HepG2 (cell line): ENCODE data around the gene HYPK. TPM values are rescaled to one million over a fixed set of nuclear protein-coding genes. Genes with fewer than 3 reads are reported as not detected.

ENCODE experiments used
- ATAC-seq: fragments of 200-7000 bp; cut with Tn5 transposase; 3 replicates; pipeline ENCODE4 v1.9.1; 2020; ENCODE audit warnings: mild to moderate bottlenecking, moderate library complexity
- BruUV-seq: library from RNA; stranded (reverse); fragments of 400-500 nt; replicated peaks from 2 replicates; lab custom pipeline; 2021; lab: Mats Ljungman, UMichigan
- CTCF ChIA-PET: fragments of 300-600 bp; formaldehyde crosslinking; extraction: SDS; loops from one replicate; lab custom pipeline; 2021; ENCODE audit warnings: low total read pairs, inconsistent platforms, low intra/inter-chr PET ratio; lab: Yijun Ruan, JAX
- POLR2A ChIA-PET: fragments of 350-600 bp; sonication (Branson Sonifier 250); formaldehyde crosslinking; loops from one replicate; lab custom pipeline; 2020; ENCODE audit warnings: antibody characterized with exemption, inconsistent platforms; lab: Yijun Ruan, JAX
- DNase-seq: peaks from one replicate; pipeline ENCODE4 v3.0.0-alpha.2; 2015; ENCODE audit warnings: low spot score
- FAIRE-seq: peaks from 3 replicates; lab custom pipeline; 2011; peaks lifted over from hg19 to GRCh38; lab: Jason Lieb, UNC
- H2AFZ ChIP-seq: one replicate; pipeline ENCODE4 v1.6.1; 2011; ENCODE audit warnings: low read length, inconsistent platforms
- H3K27ac ChIP-seq: fragments of 300-600 bp; 3 replicates; pipeline ENCODE4 v1.8.0; 2011; ENCODE audit warnings: mixed run types, mild to moderate bottlenecking, mixed read lengths, low read length, inconsistent platforms; ENCODE audit not compliant: insufficient read depth; ENCODE audit errors: extremely low read length
- H3K27me3 ChIP-seq, 2 experiments: fragments of 200-600 bp in 1 of 2; 2 replicates in 1 of 2; 3 replicates in 1 of 2; pipeline versions ENCODE4 v1.6.0 to v1.8.0; 2011; ENCODE audit warnings: low read length in 2 of 2, mild to moderate bottlenecking in 2 of 2, moderate library complexity in 2 of 2, inconsistent platforms in 1 of 2; ENCODE audit not compliant: insufficient read depth in 2 of 2, control insufficient read depth in 1 of 2
- H3K36me3 ChIP-seq, 2 experiments: fragments of 200-600 bp in 1 of 2; replicated peaks in 1 of 2; 2 replicates in 1 of 2; 3 replicates in 1 of 2; pipeline versions ENCODE4 v1.5.1 to v1.8.0; 2011; ENCODE audit warnings: low read length in 2 of 2, inconsistent platforms in 1 of 2; ENCODE audit not compliant: insufficient read depth in 2 of 2, control insufficient read depth in 1 of 2
- H3K4me1 ChIP-seq: 2 replicates; pipeline ENCODE4 v1.5.1; 2012; ENCODE audit warnings: low read length, inconsistent platforms; ENCODE audit not compliant: insufficient read depth
- H3K4me2 ChIP-seq: 2 replicates; pipeline ENCODE4 v1.6.0; 2011; ENCODE audit warnings: low read depth, low read length, inconsistent platforms
- H3K4me3 ChIP-seq, 3 experiments: fragments of 200-600 bp in 1 of 3; sonication (generic), shearing (Covaris generic) in 1 of 3; replicated peaks in 1 of 3; 2 replicates each; pipeline ENCODE4 v1.5.1; 2011 to 2016; ENCODE audit warnings: low read length in 3 of 3, inconsistent platforms in 2 of 3, low read depth in 2 of 3, mild to moderate bottlenecking in 2 of 3, control low read depth in 1 of 3, mixed read lengths in 1 of 3; ENCODE audit not compliant: insufficient read depth in 1 of 3
- H3K79me2 ChIP-seq: one replicate; pipeline ENCODE4 v1.6.1; 2011; ENCODE audit warnings: low read length, inconsistent platforms; ENCODE audit not compliant: insufficient read depth
- H3K9ac ChIP-seq: 2 replicates; pipeline ENCODE4 v1.6.0; 2011; ENCODE audit warnings: mild to moderate bottlenecking, low read depth, low read length, inconsistent platforms; ENCODE audit not compliant: insufficient read depth
- H3K9me3 ChIP-seq: 2 replicates; pipeline ENCODE4 v1.5.1; 2012; ENCODE audit warnings: mild to moderate bottlenecking, low read length
- H4K20me1 ChIP-seq: 2 replicates; pipeline ENCODE4 v1.6.0; 2011; ENCODE audit warnings: inconsistent platforms, mild to moderate bottlenecking, low read length, moderate library complexity; ENCODE audit not compliant: insufficient read depth
- RAD21 ChIP-seq: fragments of 450-650 bp; formaldehyde crosslinking; IDR thresholded peaks from 2 replicates; pipeline ENCODE4 v1.5.0; 2020; ENCODE audit warnings: mild to moderate bottlenecking
- RXRA ChIP-seq: sonication (generic); formaldehyde crosslinking; IDR thresholded peaks from 2 replicates; pipeline ENCODE4 v1.5.1; 2020; ENCODE audit warnings: missing genetic modification reagents
- SMAD3 ChIP-seq: sonication (generic); formaldehyde crosslinking; IDR thresholded peaks from 2 replicates; pipeline ENCODE4 v1.4.0; 2020; ENCODE audit warnings: missing genetic modification reagents
- SNAPC2 ChIP-seq: sonication (generic); formaldehyde crosslinking; IDR thresholded peaks from 2 replicates; pipeline ENCODE4 v1.8.1; 2022; ENCODE audit warnings: mild to moderate bottlenecking, missing genetic modification reagents
- XBP1 ChIP-seq: sonication (generic); formaldehyde crosslinking; IDR thresholded peaks from 2 replicates; pipeline ENCODE4 v1.5.0; 2020; ENCODE audit warnings: missing genetic modification reagents
- ZFY ChIP-seq: sonication (generic); formaldehyde crosslinking; IDR thresholded peaks from 2 replicates; pipeline ENCODE4 v1.4.0; 2020; ENCODE audit warnings: missing genetic modification reagents
- ZNF383 ChIP-seq: sonication (generic); formaldehyde crosslinking; IDR thresholded peaks from 2 replicates; pipeline ENCODE4 v1.4.0; 2020; ENCODE audit warnings: missing genetic modification reagents, mild to moderate bottlenecking, borderline replicate concordance
- ZNF710 ChIP-seq: sonication (generic); formaldehyde crosslinking; IDR thresholded peaks from 2 replicates; pipeline ENCODE4 v1.5.0; 2020; ENCODE audit warnings: mild to moderate bottlenecking, missing genetic modification reagents, borderline replicate concordance
- ZNF792 ChIP-seq: IDR thresholded peaks from 2 replicates; pipeline ENCODE4 v1.6.1; 2016
- ZNF839 ChIP-seq: sonication (generic); formaldehyde crosslinking; IDR thresholded peaks from 2 replicates; pipeline ENCODE4 v1.4.0; 2020; ENCODE audit warnings: missing genetic modification reagents, mild to moderate bottlenecking, borderline replicate concordance
- WGBS: methylation state at CpG from one replicate; pipeline ENCODE4 v1.1.6; 2017; ENCODE audit warnings: low lambda C conversion rate; 5-methylcytosine and 5-hydroxymethylcytosine counted together
- in situ Hi-C: cut with HindIII; loops from 2 replicates; pipeline ENCODE4 v1.10.0; 2017; ENCODE audit warnings: low pct_unique_long_range_greater_than_20kb; ENCODE audit not compliant: extremely low pct_ligation_motif_present
- intact Hi-C: fragments of 100-400 bp; cut with micrococcal nuclease; formaldehyde crosslinking; loops from one replicate; pipeline ENCODE4 v1.10.0; 2022; ENCODE audit not compliant: unreplicated experiment
- polyA plus RNA-seq, 8 experiments: library from polyadenylated mRNA; depleted of rRNA in 3 of 8; stranded (reverse) in 7 of 8; unstranded in 1 of 8; fragments of >200 nt; fragmentation: Illumina TruSeq in 4 of 8; extraction: Trizol in 4 of 8; gene quantifications; 2 replicates each; pipeline versions ENCODE4 v1.2.1 to v1.2.3, GENCODE V29; 2011 to 2016; ENCODE audit warnings: low read depth in 4 of 8, missing spikeins in 1 of 8, mixed read lengths in 1 of 8; ENCODE audit not compliant: insufficient read depth in 1 of 8
- total RNA-seq, 5 experiments: library from RNA; depleted of rRNA; stranded (reverse); fragments of >200 nt; fragmentation: Illumina TruSeq; extraction: Trizol; gene quantifications; 2 replicates each; pipeline ENCODE4 v1.2.3, GENCODE V29; 2016; ENCODE audit warnings: low read depth in 1 of 5
- TF ChIP-seq, protein P1 (sequence below): sonication (generic); formaldehyde crosslinking; IDR thresholded peaks from 2 replicates; pipeline ENCODE4 v1.5.0; 2020; ENCODE audit warnings: mild to moderate bottlenecking, missing genetic modification reagents
- TF ChIP-seq, protein P2 (sequence below), 2 experiments: sonication (generic) in 1 of 2; formaldehyde crosslinking in 1 of 2; IDR thresholded peaks; 2 replicates each; pipeline versions ENCODE4 v1.6.1 to v1.9.0; 2014 to 2022; ENCODE audit warnings: antibody characterized with exemption in 1 of 2, borderline replicate concordance in 1 of 2, inconsistent platforms in 1 of 2, low read depth in 1 of 2, missing genetic modification reagents in 1 of 2

The HYPK gene
- total and polyA plus RNA-seq, 2 of the 13 experiments (the other 11 are each of a cell fraction or from before 2014, with no cell fraction given) = 13.5 to 16.5 TPM

DNA sequence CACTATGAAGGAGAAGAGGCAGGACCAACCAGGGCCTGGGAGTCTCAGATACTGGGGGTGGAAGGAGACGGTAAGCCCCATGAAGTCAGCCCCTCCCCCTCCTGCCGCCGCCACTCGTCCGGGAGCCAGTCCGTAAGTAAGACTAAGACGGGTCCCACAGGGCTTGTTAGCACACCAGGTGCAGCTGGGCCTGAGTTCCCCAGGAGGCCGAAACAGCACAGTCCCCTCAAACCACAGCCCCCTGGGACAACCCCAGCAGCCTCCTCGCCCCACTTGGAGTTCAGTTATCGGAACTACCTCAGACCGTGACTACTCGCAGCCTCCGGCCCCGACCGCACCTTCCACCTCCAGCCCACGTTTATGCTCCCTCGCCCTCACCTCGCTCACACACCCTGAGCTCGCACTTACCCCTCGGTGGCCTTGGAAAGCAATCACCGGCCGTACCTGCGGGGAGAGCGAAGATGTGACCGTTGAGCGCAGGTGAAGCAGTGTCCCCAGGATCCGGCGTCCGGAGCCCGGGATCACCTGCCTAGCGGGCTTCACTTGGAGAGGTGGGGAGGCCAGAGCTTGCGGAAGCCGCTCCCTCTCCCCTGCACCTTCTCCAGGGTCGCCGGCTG, 24.2 kb upstream of the HYPK start:
- Histone ChIP-seq H3K27ac (peak overlapping the region; percentile 86), H3K9ac (peak overlapping the region; percentile 75), H3K36me3 (peaks cover 4 to 24% of the 10 kb centered on the region in 2 experiments; a peak in 3 of 5 replicates), H3K4me1 (peaks cover 15% of the 10 kb centered on the region), H3K4me3 (peak overlapping the region; percentile 65 to 97 (median 78)), H4K20me1 (no peaks in the 10 kb centered on the region), H3K4me2 (peak overlapping the region; percentile 99), H3K9me3 (no peaks in the 10 kb centered on the region), H2AFZ (peak overlapping the region; percentile 44), H3K27me3 (no peaks in the 10 kb centered on the region), H3K79me2 (no peaks in the 10 kb centered on the region)
- ChIA-PET POLR2A (interaction anchor here (1.0 to 4.0 kb wide), 7 partner anchors 14 to 48 kb away, joined by 4 to 34 read pairs (median 8); partner anchors contain the start of genes HYPK, MFAP1, PDIA3 and SERINC4), CTCF (no interaction called here)
- under 1% methylated on average over 19 of the region's 35 CpGs for WGBS
- FAIRE-seq (no peak), ATAC-seq (peak; percentile 47), DNase-seq (no peak)
- intact Hi-C loops = no loop called here
- in situ Hi-C loops = loop anchor here (10.0 kb wide), 1 partner anchor 261 kb away; the partner anchor contains the start of gene MAP1A
- no TSS peak for BruUV-seq
- no peak for TF ChIP-seq ZNF710 (CRISPR knock-in tag)
- TF ChIP-seq ZNF383 (CRISPR knock-in tag) = no peak
- no peak for TF ChIP-seq SMAD3 (CRISPR knock-in tag)
- no peak for TF ChIP-seq ZFY
- no peak; the same call in 1 of the 2 replicates for TF ChIP-seq ZNF792
- TF ChIP-seq RXRA (CRISPR knock-in tag) = 0 out of 2 replicates have a peak, but pooled peaks have one; percentile 44
- TF ChIP-seq ZNF839 = no peak
- TF ChIP-seq, protein P1, sequence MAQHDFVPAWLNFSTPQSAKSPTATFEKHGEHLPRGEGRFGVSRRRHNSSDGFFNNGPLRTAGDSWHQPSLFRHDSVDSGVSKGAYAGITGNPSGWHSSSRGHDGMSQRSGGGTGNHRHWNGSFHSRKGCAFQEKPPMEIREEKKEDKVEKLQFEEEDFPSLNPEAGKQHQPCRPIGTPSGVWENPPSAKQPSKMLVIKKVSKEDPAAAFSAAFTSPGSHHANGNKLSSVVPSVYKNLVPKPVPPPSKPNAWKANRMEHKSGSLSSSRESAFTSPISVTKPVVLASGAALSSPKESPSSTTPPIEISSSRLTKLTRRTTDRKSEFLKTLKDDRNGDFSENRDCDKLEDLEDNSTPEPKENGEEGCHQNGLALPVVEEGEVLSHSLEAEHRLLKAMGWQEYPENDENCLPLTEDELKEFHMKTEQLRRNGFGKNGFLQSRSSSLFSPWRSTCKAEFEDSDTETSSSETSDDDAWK = no peak
- TF ChIP-seq RAD21 (CRISPR knock-in tag) = no peak
- TF ChIP-seq XBP1 (CRISPR knock-in tag) = no peak
- no peak for TF ChIP-seq SNAPC2 (CRISPR knock-in tag)
- TF ChIP-seq, protein P2, sequence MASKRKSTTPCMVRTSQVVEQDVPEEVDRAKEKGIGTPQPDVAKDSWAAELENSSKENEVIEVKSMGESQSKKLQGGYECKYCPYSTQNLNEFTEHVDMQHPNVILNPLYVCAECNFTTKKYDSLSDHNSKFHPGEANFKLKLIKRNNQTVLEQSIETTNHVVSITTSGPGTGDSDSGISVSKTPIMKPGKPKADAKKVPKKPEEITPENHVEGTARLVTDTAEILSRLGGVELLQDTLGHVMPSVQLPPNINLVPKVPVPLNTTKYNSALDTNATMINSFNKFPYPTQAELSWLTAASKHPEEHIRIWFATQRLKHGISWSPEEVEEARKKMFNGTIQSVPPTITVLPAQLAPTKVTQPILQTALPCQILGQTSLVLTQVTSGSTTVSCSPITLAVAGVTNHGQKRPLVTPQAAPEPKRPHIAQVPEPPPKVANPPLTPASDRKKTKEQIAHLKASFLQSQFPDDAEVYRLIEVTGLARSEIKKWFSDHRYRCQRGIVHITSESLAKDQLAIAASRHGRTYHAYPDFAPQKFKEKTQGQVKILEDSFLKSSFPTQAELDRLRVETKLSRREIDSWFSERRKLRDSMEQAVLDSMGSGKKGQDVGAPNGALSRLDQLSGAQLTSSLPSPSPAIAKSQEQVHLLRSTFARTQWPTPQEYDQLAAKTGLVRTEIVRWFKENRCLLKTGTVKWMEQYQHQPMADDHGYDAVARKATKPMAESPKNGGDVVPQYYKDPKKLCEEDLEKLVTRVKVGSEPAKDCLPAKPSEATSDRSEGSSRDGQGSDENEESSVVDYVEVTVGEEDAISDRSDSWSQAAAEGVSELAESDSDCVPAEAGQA (IDR thresholded peaks at IDR 0.05; ENCODE audit: low read depth) = no peak
- TF ChIP-seq, protein P2 (CRISPR knock-in tag; IDR thresholded peaks at IDR 0.05; ENCODE audit: borderline replicate concordance) = no peak
